Esophagus muscularis mucosa (tissue), 3 donors: ENCODE data around the gene CAMK1D.

Experiments used
- POLR2A ChIP-seq: fragments of 450-650 bp; IDR thresholded peaks from one replicate; pipeline ENCODE4 v1.6.1; 2017; ENCODE audit warnings: antibody characterized with exemption, moderate library complexity, mild to moderate bottlenecking, low read depth
- POLR2AphosphoS5 ChIP-seq, 2 donors: sonication (generic); formaldehyde crosslinking; IDR thresholded peaks; one replicate each; pipeline ENCODE4 v1.6.1; 2017; ENCODE audit warnings: antibody characterized with exemption in 2 of 2
- TF ChIP-seq, protein P1 (sequence below), 3 experiments: fragments of 200-600 bp in 2 of 3; fragments of 450-650 bp in 1 of 3; sonication (generic) in 2 of 3; IDR thresholded peaks; one replicate each; pipeline ENCODE4 v1.5.1; 2017 to 2019; ENCODE audit warnings: antibody characterized with exemption in 3 of 3, mild to moderate bottlenecking in 2 of 3, moderate library complexity in 1 of 3

DNA sequence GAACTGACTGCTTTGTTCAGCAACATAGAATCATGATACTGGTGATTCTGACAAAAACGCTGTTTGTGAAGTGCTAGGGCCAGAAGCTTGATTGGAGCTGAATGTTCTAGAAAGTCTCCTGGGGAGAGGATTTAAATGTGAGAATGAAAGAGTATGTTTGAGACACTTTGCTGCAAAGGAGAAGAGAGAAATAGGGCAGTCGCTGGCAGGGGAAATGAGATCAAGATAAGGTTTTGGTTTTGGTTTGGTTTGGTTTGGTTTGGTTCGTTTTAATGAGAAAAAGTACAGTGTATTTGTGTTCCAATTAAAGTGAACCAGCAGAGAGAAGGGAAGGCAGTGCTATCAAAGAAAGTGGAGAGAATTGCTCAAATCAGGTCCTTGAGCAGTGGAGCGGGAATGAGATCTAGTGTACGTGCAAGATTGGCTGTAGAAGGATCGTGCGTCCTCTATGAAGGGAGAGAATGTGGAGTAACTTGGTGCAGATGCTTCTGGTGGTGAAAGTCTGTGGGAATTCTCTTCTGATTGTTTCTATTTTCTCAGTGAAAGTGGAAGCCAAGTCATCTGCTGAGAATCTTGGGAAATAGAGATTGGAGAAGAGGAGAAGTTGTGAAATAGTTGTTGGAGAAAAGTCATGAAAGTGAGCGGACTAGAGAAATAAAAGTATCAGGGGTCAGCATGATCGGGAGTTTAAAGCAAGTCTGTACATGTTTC lies 381.6 kb downstream of the CAMK1D start:
- peak in 1 of 2 donors; percentile 47 for TF ChIP-seq POLR2AphosphoS5 (IDR thresholded peaks at IDR 0.05)
- TF ChIP-seq, protein P1, sequence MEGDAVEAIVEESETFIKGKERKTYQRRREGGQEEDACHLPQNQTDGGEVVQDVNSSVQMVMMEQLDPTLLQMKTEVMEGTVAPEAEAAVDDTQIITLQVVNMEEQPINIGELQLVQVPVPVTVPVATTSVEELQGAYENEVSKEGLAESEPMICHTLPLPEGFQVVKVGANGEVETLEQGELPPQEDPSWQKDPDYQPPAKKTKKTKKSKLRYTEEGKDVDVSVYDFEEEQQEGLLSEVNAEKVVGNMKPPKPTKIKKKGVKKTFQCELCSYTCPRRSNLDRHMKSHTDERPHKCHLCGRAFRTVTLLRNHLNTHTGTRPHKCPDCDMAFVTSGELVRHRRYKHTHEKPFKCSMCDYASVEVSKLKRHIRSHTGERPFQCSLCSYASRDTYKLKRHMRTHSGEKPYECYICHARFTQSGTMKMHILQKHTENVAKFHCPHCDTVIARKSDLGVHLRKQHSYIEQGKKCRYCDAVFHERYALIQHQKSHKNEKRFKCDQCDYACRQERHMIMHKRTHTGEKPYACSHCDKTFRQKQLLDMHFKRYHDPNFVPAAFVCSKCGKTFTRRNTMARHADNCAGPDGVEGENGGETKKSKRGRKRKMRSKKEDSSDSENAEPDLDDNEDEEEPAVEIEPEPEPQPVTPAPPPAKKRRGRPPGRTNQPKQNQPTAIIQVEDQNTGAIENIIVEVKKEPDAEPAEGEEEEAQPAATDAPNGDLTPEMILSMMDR (IDR thresholded peaks at IDR 0.05) = no peak
- TF ChIP-seq POLR2A = no peak
